Cardiac fibroblast (primary cell): ENCODE results near the gene TMEM52.

Experiments used
- DNase-seq, 2 donors: peaks; one replicate each; pipeline versions ENCODE4 v3.0.0 to v3.0.0-alpha.2; 2010; ENCODE audit warnings: low read depth in 2 of 2
- H3K4me3 ChIP-seq, 2 donors: replicated peaks in 1 of 2; 1 replicate in 1 of 2; 2 replicates in 1 of 2; pipeline ENCODE4 v1.5.1; 2011; ENCODE audit warnings: low read depth in 2 of 2, low read length in 2 of 2, mild to moderate bottlenecking in 2 of 2, moderate library complexity in 1 of 2
- CTCF ChIP-seq: IDR thresholded peaks from one replicate; pipeline ENCODE4 v1.5.1; 2011; ENCODE audit warnings: low read depth, mild to moderate bottlenecking, low read length, inconsistent platforms

TMEM52 gene

GRCh38 chr1:1962752-1963151 is 43.7 kb upstream of the TMEM52 start:
- DNase-seq = no peak
- no peak for TF ChIP-seq CTCF
- H3K4me3 ChIP-seq = no peak overlapping the region

GRCh38 chr1:1960480-1961196 is 41.6 kb upstream of the TMEM52 start:
- DNase-seq = peak; percentile 63 to 85
- TF ChIP-seq CTCF = no peak
- H3K4me3 ChIP-seq = no peak overlapping the region

GRCh38 chr1:1959840-1960479 is 40.9 kb upstream of the TMEM52 start:
- TF ChIP-seq CTCF = peak; percentile 79
- peak; percentile 77 to 87 for DNase-seq
- no peak overlapping the region for H3K4me3 ChIP-seq

- no peak for TF ChIP-seq CTCF
- H3K4me3 ChIP-seq = no peak overlapping the region
- DNase-seq = no peak
Measured at GRCh38 chr1:1959459-1959839, 40.4 kb upstream of the TMEM52 start.

GRCh38 chr1:1958071-1958541 is 39.0 kb upstream of the TMEM52 start:
- no peak for TF ChIP-seq CTCF
- no peak overlapping the region for H3K4me3 ChIP-seq
- DNase-seq = no peak

GRCh38 chr1:1957533-1957961 is 38.5 kb upstream of the TMEM52 start:
- H3K4me3 ChIP-seq = no peak overlapping the region
- TF ChIP-seq CTCF = no peak
- no peak for DNase-seq
